DOHH2 (cell line): ENCODE measurements around the gene ARHGAP8.

Source experiments
- H3F3A ChIP-seq: fragments of 200-600 bp; sonication (generic), shearing (Covaris generic); 2 replicates; pipeline ENCODE4 v1.6.0; 2016; ENCODE audit warnings: antibody characterized with exemption, mild to moderate bottlenecking; ENCODE audit not compliant: control insufficient read depth, insufficient read depth
- H3K27ac ChIP-seq: fragments of 200-600 bp; sonication (generic); 2 replicates; pipeline ENCODE4 v1.5.1; 2014; ENCODE audit warnings: low read depth, mild to moderate bottlenecking, low read length, moderate library complexity
- H3K27me3 ChIP-seq: fragments of 200-600 bp; sonication (generic); 2 replicates; pipeline ENCODE4 v1.6.1; 2014; ENCODE audit warnings: mild to moderate bottlenecking, low read length, mixed read lengths; ENCODE audit not compliant: control insufficient read depth
- H3K36me3 ChIP-seq: fragments of 200-600 bp; sonication (generic); 2 replicates; pipeline ENCODE4 v1.6.1; 2014; ENCODE audit warnings: mild to moderate bottlenecking, low read length, moderate library complexity, mixed read lengths; ENCODE audit not compliant: control insufficient read depth
- H3K4me1 ChIP-seq: fragments of 200-600 bp; sonication (generic); 2 replicates; pipeline ENCODE4 v1.6.1; 2014; ENCODE audit warnings: mild to moderate bottlenecking, low read length, mixed read lengths; ENCODE audit not compliant: control insufficient read depth
- H3K4me2 ChIP-seq: fragments of 200-600 bp; sonication (generic); 2 replicates; pipeline ENCODE4 v1.6.0; 2014; ENCODE audit warnings: mild to moderate bottlenecking, low read length, moderate library complexity
- H3K4me3 ChIP-seq: fragments of 200-600 bp; sonication (generic); 2 replicates; pipeline ENCODE4 v1.5.1; 2014; ENCODE audit warnings: mild to moderate bottlenecking, low read length, mixed read lengths
- H3K79me2 ChIP-seq: fragments of 200-600 bp; sonication (generic); 2 replicates; pipeline ENCODE4 v1.6.1; 2014; ENCODE audit warnings: mild to moderate bottlenecking, low read length, mixed read lengths; ENCODE audit not compliant: control insufficient read depth
- H3K9me2 ChIP-seq: fragments of 200-600 bp; sonication (generic); replicated peaks from 2 replicates; pipeline ENCODE4 v1.6.1; 2014; ENCODE audit warnings: mild to moderate bottlenecking, low read length, mixed read lengths; ENCODE audit not compliant: control insufficient read depth
- H3K9me3 ChIP-seq: fragments of 200-600 bp; sonication (generic); 2 replicates; pipeline ENCODE4 v1.6.1; 2014; ENCODE audit warnings: antibody characterized with exemption, low read length, mixed read lengths; ENCODE audit not compliant: control insufficient read depth, insufficient read depth
- H4K20me1 ChIP-seq: fragments of 200-600 bp; sonication (generic); 2 replicates; pipeline ENCODE4 v1.6.0; 2014; ENCODE audit warnings: low read depth, mild to moderate bottlenecking, antibody characterized with exemption, low read length, moderate library complexity; ENCODE audit not compliant: control insufficient read depth, insufficient read depth
- CTCF ChIP-seq: fragments of 200-600 bp; sonication (generic); IDR thresholded peaks from one replicate; pipeline ENCODE4 v1.5.1; 2014; ENCODE audit warnings: antibody characterized with exemption, mild to moderate bottlenecking, low read depth, low read length; ENCODE audit not compliant: poor library complexity, severe bottlenecking
- EZH2phosphoT487 ChIP-seq: fragments of 200-600 bp; sonication (generic); IDR thresholded peaks from 2 replicates; pipeline ENCODE4 v1.6.1; 2017; ENCODE audit warnings: borderline replicate concordance, mild to moderate bottlenecking, antibody characterized with exemption, low read length, moderate library complexity, mixed read lengths

ARHGAP8 gene

DNA sequence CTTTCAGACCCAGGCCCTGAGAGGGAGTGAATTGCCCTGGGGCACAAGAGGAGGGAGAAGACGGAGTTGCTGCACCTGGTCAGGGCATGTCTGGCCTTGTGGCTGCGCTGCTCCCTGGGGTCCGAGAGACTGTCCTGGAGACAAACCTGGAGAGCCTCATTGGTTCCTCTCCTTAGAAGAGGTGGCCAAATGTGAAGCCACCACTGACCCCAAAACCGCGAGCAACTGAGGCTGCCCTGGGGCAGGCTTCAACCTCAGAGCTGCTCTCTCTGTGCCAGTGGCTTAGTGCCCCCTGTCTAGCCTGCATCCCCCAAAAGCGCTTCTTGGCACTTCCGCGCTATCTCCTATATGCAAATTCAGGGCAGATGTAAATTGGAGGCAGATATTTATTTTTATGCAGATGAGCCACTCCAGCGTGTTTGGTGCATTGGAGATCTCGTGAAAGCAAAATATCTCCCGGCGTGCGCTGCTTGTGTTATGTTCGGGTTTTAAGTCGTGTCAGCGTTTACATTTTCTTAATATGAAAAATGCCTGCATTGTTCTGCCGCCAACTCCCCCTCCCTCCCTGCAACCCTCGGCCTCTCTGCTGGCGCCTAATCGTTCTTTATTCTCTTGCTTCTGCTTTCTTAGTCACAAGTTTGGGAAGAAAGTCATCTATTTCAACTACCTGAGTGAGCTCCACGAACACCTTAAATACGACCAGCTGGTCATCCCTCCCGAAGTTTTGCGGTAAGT lies 69.5 kb downstream of the ARHGAP8 start:
- Histone ChIP-seq H3K4me2 (no peak overlapping the region), H3K4me1 (no peaks in the 10 kb centered on the region), H3K9me2 (no peaks in the 10 kb centered on the region), H3F3A (no peaks in the 10 kb centered on the region), H3K79me2 (no peaks in the 10 kb centered on the region), H3K27ac (no peak overlapping the region), H3K4me3 (no peak overlapping the region), H4K20me1 (no peaks in the 10 kb centered on the region), H3K9me3 (no peaks in the 10 kb centered on the region), H3K27me3 (no peaks in the 10 kb centered on the region), H3K36me3 (no peaks in the 10 kb centered on the region)
- TF ChIP-seq EZH2phosphoT487: no peak
- no peak for TF ChIP-seq CTCF

GRCh38 chr22:44822534-44822933 lies 70.2 kb downstream of the ARHGAP8 start:
- Histone ChIP-seq H3K4me1 (no peaks in the 10 kb centered on the region), H3K9me2 (no peaks in the 10 kb centered on the region)

GRCh38 chr22:44823396-44823795 lies 71.0 kb downstream of the ARHGAP8 start:
- Histone ChIP-seq H3K36me3 (no peaks in the 10 kb centered on the region), H3K9me3 (no peaks in the 10 kb centered on the region), H3K4me3 (no peak overlapping the region), H4K20me1 (no peaks in the 10 kb centered on the region), H3K79me2 (no peaks in the 10 kb centered on the region), H3F3A (no peaks in the 10 kb centered on the region), H3K27ac (no peak overlapping the region), H3K4me1 (no peaks in the 10 kb centered on the region), H3K27me3 (no peaks in the 10 kb centered on the region), H3K4me2 (no peak overlapping the region), H3K9me2 (no peaks in the 10 kb centered on the region)
- TF ChIP-seq CTCF (no peak), EZH2phosphoT487 (no peak)

More at GRCh38 chr22:44822534-44822933, 70.2 kb downstream of the ARHGAP8 start:
- Histone ChIP-seq H3K36me3 (no peaks in the 10 kb centered on the region), H3K79me2 (no peaks in the 10 kb centered on the region), H3K27me3 (no peaks in the 10 kb centered on the region), H3K4me3 (no peak overlapping the region), H3K27ac (no peak overlapping the region), H3K4me2 (no peak overlapping the region), H3F3A (no peaks in the 10 kb centered on the region), H3K9me3 (no peaks in the 10 kb centered on the region), H4K20me1 (no peaks in the 10 kb centered on the region)
- TF ChIP-seq EZH2phosphoT487 (no peak), CTCF (no peak)

DNA sequence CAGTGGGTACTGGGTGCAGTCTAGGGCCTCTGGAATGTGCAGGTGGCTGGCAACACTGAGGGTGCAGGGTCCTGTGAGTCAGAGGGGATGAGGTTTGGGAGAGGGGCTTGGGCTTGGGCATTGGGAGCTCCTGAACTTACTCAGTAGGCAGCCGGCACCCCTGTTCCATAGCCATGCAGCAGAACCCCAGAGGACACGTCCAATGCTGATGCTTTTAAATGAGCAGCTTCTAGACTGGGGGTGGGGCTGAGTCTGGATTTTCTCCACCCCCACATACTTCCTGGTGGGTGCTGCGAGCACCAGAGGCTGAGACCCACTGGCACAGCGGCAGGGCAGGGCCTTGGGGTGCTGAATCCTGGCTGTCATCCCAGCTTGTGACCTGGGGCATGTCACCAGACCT lies 71.4 kb downstream of the ARHGAP8 start:
- Histone ChIP-seq H3K36me3 (no peaks in the 10 kb centered on the region), H3K9me2 (no peaks in the 10 kb centered on the region), H3K4me1 (no peaks in the 10 kb centered on the region), H3K27ac (no peak overlapping the region), H3K4me3 (no peak overlapping the region), H3K79me2 (no peaks in the 10 kb centered on the region), H3K4me2 (no peak overlapping the region), H4K20me1 (no peaks in the 10 kb centered on the region), H3K27me3 (no peaks in the 10 kb centered on the region), H3F3A (no peaks in the 10 kb centered on the region), H3K9me3 (no peaks in the 10 kb centered on the region)
- no peak for TF ChIP-seq CTCF
- no peak for TF ChIP-seq EZH2phosphoT487
